H1 (cell line): Measurements from ENCODE around the gene PRADC1. TPM values are rescaled to one million over a fixed set of nuclear protein-coding genes. Genes with fewer than 3 reads are reported as not detected.

Experiments
- CBX8 ChIP-seq: fragments of 300-800, 300-1000 bp; sonication (generic); IDR thresholded peaks from 2 replicates; pipeline ENCODE4 v1.7.1; 2016; ENCODE audit warnings: low read depth, low read length, borderline replicate concordance
- JUND ChIP-seq: IDR thresholded peaks from 2 replicates; pipeline ENCODE4 v1.6.1; 2011; ENCODE audit warnings: mild to moderate bottlenecking, improper control_type of control experiment, low read length
- RNF2 ChIP-seq: fragments of 200-900, 300-1000 bp; sonication (generic); IDR thresholded peaks from 2 replicates; pipeline ENCODE4 v1.7.1; 2016; ENCODE audit warnings: borderline replicate concordance, low read depth, mild to moderate bottlenecking, antibody characterized with exemption, low read length; ENCODE audit not compliant: poor library complexity, severe bottlenecking; ENCODE audit errors: missing control alignments
- RXRA ChIP-seq: IDR thresholded peaks from 2 replicates; pipeline ENCODE4 v1.6.1; 2011; ENCODE audit warnings: low read depth, mild to moderate bottlenecking, low read length, moderate library complexity; ENCODE audit not compliant: insufficient read depth
- SRF ChIP-seq: IDR thresholded peaks from 2 replicates; pipeline ENCODE4 v1.6.1; 2011; ENCODE audit warnings: mild to moderate bottlenecking, low read depth, low read length, moderate library complexity
- TAF1 ChIP-seq: IDR thresholded peaks from 2 replicates; pipeline ENCODE4 v1.6.1; 2011; ENCODE audit warnings: mild to moderate bottlenecking, low read depth, low read length
- ZNF274 ChIP-seq: IDR thresholded peaks from 2 replicates; pipeline ENCODE4 v1.7.0; 2012; ENCODE audit warnings: low read length, borderline replicate concordance; ENCODE audit errors: extremely low read depth
- polyA plus RNA-seq, 7 experiments: library from polyadenylated mRNA; depleted of rRNA in 3 of 7; stranded (reverse) in 5 of 7; unstranded in 2 of 7; fragments of >200 nt in 5 of 7; fragments of 200-250 nt in 2 of 7; gene quantifications; 1 replicate in 5 of 7; 2 replicates in 1 of 7; 4 replicates in 1 of 7; pipeline versions ENCODE4 v1.2.1 to v1.2.3, GENCODE V29; 2011 to 2013; ENCODE audit warnings: missing spikeins in 2 of 7, mixed read lengths in 2 of 7
- total RNA-seq: library from RNA; stranded (reverse); fragmentation: NEBNext Ultra II Directional; extraction: Animal tissue kit (Norgen Biotek cat#: 25700); gene quantifications from 2 replicates; pipeline ENCODE4 v1.2.1, GENCODE V29; 2021

The PRADC1 gene
- total and polyA plus RNA-seq, 2 of the 8 experiments (the other 6 are each of a cell fraction or from before 2014, with no cell fraction given): 8.9 to 13.1 TPM

- no peak for TF ChIP-seq RXRA
- no peak for TF ChIP-seq CBX8
- TF ChIP-seq JUND: no peak
- TF ChIP-seq RNF2: no peak
- no peak for TF ChIP-seq SRF
- no peak for TF ChIP-seq TAF1
- no peak for TF ChIP-seq ZNF274
Measured at GRCh38 chr2:73262108-73262651, 29.1 kb upstream of the PRADC1 start (continued).
